ENCODE measurements around the gene CYP21A2.
"Not testable (repeated sequence)": the region's sequence is repeated elsewhere in the genome, so short reads cannot be mapped to it uniquely, and the experiment has no call there.

Gene CYP21A2

DNA sequence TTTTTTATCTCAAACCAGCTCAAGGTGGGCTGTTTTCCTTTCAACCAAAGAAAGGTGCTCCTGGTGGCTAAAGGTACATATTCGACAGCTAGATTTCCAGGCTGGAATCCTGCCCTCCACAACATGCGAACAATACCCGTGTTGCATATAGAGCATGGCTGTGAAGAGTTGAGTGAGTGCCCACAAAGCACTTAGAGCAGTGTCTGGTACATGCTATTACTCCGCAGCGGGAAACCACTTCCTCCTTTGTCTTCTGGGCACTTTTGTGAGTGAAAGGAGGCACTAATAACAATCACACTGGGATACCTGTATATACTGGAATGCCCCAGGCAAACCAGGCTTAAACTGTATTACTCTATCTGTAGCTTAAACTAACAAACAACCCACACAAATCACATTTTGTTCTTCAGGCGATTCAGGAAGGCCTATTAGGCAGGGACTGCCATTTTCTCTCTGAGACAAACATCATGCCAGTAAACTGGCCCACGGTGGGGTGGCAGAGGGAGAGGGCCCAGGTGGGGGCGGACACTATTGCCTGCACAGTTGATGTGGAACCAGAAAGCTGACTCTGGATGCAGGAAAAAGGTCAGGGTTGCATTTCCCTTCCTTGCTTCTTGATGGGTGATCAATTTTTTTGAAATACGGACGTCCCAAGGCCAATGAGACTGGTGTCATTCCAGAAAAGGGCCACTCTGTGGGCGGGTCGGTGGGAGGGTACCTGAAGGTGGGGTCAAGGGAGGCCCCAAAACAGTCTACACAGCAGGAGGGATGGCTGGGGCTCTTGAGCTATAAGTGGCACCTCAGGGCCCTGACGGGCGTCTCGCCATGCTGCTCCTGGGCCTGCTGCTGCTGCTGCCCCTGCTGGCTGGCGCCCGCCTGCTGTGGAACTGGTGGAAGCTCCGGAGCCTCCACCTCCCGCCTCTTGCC is at the start of gene CYP21A2:
Gene CYP21A2 (plus strand): TSS at position 818 of the 927 bp plus-strand sequence. CDS start 8 bp downstream, at position 826.
- not testable (repeated sequence) for FAIRE-seq

DNA sequence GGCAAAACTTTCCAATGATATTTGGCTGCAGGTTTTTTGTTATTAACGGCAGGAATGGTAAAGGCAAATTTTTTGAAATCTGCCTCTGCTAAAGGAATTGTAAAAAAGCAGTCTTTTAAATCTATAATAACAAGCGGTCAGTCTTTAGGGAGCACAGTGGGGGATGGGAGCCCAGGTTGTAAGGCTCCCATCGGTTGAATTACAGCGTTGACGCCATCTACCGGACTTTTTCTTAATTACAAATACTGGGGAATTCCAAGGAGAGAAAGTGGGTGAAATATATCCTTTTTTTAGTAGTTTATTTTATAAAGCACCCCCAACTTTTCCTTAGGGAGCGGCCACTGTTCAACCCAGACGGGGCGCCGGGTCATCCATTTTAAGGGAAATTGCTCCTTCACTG is 48.9 kb upstream of the CYP21A2 start:
- not testable (repeated sequence) for FAIRE-seq

DNA sequence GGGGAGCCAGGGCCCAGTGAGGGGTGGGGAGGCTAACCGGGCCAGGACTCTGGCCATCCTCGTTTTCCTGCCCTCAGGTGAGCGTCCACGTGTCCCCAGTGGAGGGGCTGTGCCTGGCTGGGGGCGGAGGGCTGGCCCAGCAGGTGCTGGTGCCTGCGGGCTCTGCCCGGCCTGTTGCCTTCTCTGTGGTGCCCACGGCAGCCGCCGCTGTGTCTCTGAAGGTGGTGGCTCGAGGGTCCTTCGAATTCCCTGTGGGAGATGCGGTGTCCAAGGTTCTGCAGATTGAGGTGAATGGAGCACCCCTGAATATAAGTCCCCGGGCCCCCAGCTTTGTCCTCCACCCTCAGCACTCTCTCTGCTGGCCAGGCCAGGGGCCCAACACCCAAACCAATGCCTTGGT is 43.8 kb upstream of the CYP21A2 start:
- FAIRE-seq, result not testable (repeated sequence)

DNA sequence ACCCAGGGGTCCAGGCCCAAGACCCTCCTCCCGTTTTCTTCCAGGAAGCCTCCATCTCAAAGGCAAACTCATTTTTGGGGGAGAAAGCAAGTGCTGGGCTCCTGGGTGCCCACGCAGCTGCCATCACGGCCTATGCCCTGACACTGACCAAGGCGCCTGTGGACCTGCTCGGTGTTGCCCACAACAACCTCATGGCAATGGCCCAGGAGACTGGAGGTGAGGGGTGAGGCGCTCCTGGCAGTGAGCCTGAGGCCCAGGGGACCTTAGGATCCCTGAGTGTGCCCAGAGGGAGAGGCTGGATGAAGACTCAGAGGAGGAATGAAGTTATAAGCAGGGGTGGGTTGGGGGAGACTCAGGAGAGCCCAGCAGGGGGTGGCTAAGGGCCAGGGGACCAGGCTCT is 41.8 kb upstream of the CYP21A2 start:
- FAIRE-seq, result not testable (repeated sequence)

DNA sequence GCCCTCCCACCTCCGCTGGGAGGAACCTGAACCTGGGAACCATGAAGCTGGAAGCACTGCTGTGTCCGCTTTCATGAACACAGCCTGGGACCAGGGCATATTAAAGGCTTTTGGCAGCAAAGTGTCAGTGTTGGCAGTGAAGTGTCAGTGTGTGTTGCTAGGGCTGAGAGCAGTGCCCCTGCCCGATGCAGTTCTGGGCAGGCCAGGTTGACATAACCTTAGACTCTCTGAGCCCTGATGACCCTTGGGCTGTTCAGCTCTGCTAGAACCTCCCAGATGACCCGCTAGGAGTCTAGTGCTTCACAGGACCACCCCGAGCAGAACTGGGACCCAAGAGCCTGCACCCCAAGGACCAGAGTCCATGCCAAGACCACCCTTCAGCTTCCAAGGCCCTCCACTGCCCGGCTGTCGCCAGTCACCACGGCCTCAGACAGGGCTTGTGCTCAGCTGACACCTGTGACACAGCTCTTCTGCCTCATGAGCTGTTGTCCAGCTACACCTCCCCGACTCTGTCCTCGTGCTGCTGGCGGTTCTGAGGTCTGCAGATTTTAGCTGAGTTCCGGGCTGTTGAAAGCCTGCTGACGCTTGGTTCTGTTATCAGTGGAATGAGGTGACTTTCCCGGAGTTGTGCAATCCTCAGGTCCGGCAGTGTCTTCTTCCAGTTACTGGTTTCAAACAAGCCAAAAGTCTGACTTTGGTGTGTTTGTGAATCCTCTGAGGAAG is 35.5 kb upstream of the CYP21A2 start:
- FAIRE-seq, result not testable (repeated sequence)

DNA sequence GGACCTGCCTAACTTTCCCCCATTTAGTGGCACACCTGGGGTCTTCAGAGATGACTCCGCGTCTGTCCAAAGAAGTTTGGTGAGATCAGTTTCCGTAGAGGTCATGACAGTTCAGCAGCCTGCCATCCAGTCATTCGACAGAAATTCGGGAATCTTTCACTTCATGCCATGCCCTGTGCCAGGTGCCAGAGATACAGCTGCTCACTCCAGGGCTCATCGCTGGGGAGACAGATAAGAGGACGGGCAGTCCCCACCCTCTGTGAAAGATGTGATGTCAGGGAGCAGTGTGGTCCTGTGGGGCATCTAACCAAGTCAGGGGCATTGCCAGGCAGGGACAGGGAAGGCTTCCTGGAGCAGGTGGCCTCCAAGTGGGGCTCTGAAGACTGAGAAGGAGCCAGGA is 34.9 kb upstream of the CYP21A2 start:
- FAIRE-seq, result not testable (repeated sequence)

DNA sequence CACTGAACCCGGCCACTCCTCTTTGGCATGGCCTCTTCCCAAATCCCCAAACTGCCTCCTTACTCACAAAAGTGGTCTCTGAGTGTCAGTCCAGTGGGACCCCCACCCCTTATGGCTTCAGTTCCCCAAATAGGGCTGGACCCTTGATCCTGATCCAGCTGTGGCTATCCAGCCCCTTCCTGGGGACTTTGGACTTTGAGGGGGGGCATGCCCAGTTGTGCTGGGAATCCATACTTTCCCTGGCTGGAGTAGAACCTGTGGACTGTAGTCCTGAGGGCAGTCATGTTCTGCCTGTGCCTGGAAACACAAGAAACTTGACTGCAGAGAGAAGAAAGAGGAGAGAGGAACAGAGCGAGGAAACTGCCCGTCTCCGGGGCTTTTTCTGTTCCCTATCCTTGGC is 33.8 kb upstream of the CYP21A2 start:
- not testable (repeated sequence) for FAIRE-seq

DNA sequence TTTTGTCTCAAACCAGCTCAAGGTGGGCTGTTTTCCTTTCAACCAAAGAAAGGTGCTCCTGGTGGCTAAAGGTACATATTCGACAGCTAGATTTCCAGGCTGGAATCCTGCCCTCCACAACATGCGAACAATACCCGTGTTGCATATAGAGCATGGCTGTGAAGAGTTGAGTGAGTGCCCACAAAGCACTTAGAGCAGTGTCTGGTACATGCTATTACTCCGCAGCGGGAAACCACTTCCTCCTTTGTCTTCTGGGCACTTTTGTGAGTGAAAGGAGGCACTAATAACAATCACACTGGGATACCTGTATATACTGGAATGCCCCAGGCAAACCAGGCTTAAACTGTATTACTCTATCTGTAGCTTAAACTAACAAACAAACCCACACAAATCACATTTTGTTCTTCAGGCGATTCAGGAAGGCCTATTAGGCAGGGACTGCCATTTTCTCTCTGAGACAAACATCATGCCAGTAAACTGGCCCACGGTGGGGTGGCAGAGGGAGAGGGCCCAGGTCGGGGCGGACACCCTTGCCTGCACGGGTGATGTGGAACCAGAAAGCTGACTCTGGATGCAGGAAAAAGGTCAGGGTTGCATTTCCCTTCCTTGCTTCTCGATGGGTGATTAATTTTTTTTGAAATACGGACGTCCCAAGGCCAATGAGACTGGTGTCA is 33.2 kb upstream of the CYP21A2 start:
- FAIRE-seq, result not testable (repeated sequence)

DNA sequence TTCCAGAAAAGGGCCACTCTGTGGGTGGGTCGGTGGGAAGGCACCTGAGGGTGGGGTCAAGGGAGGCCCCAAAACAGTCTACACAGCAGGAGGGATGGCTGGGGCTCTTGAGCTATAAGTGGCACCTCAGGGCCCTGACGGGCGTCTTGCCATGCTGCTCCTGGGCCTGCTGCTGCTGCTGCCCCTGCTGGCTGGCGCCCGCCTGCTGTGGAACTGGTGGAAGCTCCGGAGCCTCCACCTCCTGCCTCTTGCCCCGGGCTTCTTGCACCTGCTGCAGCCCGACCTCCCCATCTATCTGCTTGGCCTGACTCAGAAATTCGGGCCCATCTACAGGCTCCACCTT is 32.7 kb upstream of the CYP21A2 start:
- not testable (repeated sequence) for FAIRE-seq

DNA sequence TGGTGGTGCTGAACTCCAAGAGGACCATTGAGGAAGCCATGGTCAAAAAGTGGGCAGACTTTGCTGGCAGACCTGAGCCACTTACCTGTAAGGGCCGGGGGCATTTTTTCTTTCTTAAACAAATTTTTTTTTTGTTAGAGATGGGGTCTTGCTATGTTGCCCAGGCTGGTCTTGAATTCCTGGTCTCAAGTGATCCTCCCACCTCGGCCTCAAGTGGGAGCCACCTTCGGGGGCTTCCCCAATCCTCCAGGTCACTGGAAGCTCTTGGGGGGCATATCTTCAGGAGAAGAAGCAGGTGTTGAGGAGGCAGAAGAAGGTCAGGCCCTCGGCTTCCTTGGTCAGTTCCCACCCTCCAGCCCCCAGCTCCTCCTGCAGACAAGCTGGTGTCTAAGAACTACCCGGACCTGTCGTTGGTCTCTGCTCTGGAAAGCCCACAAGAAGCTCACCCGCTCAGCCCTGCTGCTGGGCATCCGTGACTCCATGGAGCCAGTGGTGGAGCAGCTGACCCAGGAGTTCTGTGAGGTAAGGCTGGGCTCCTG is 32.2 kb upstream of the CYP21A2 start:
- not testable (repeated sequence) for FAIRE-seq

DNA sequence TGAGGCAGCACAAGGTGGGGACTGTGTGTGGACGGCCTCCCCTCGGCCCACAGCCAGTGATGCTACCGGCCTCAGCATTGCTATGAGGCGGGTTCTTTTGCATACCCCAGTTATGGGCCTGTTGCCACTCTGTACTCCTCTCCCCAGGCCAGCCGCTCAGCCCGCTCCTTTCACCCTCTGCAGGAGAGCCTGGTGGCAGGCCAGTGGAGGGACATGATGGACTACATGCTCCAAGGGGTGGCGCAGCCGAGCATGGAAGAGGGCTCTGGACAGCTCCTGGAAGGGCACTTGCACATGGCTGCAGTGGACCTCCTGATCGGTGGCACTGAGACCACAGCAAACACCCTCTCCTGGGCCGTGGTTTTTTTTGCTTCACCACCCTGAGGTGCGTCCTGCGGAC is 31.1 kb upstream of the CYP21A2 start:
- FAIRE-seq, result not testable (repeated sequence)

DNA sequence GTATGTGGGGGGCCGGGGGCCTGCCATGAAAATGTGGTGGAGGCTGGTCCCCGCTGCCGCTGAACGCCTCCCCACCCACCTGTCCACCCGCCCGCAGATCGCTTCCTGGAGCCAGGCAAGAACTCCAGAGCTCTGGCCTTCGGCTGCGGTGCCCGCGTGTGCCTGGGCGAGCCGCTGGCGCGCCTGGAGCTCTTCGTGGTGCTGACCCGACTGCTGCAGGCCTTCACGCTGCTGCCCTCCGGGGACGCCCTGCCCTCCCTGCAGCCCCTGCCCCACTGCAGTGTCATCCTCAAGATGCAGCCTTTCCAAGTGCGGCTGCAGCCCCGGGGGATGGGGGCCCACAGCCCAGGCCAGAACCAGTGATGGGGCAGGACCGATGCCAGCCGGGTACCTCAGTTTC is 30.2 kb upstream of the CYP21A2 start:
- not testable (repeated sequence) for FAIRE-seq

DNA sequence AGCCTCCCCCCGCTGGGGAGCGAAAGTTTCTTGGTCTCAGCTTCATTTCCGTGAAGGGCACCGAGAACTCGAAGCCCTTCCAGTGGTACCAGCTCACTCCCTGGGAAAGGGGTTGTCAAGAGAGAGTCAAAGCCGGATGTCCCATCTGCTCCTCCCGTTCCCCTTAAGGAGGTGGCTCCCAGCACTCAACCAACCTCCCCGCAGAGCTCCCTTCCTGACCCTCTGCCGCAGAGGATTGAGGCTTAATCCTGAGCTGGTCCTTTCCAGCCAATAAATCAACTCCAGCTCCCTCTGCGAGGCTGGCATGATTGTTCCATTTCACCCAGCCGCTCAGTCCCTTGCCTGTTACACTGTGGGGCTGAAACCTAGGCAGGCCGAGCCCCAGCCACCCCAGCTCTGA is 29.6 kb upstream of the CYP21A2 start:
- FAIRE-seq, result not testable (repeated sequence)

DNA sequence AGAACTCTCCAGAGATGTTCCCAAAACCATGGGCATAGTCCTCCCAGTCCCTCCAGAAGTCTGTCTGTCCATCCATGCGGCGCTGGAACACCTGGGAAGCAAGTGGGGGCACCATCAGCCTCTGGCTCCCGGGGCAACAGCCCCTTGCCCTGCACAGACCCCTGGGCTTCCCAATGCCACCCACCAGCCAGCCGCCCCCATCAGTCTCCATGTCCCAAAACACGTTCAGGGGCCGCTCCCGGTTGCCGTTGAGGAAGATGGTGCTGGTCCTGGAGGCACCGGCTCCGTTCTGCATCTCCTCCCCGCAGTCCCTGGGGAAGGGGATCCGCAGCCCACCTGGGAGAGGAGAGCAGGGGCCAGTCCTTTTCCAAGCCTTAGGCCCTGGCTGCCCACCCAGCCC is 28.7 kb upstream of the CYP21A2 start:
- FAIRE-seq, result not testable (repeated sequence)

DNA sequence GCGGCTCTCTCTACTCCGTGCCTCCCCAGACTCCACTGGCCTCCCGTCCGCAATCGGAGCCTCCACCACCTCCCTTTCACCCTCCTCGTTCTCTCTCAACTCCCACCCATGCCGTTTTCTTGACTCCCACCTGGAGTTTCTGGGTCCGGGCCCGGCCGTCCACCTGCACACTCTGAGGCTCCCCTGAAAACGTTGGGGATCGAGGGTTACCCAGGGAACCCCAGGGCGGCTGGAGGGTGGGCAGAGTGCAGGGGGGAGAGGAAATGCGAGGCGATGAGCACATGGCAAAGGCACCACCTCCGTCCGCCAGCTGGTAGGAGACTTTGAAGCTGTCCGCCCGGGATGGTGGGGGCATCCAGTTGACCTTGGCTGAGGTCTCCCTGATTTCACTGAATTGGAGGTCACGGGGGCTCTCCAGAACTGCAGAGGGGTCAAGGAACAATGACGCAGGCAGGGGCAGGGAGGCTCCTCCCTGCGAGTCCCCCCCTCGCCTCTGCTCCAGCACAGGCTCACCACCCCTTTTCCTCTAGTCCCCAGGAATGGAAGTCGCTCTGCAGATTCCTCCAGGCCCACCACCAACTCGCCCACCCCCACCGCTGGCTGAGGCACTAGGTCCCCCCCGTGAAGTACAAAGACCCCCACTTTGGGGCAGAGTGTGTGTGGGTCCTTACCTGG is 27.2 kb upstream of the CYP21A2 start:
- not testable (repeated sequence) for FAIRE-seq

DNA sequence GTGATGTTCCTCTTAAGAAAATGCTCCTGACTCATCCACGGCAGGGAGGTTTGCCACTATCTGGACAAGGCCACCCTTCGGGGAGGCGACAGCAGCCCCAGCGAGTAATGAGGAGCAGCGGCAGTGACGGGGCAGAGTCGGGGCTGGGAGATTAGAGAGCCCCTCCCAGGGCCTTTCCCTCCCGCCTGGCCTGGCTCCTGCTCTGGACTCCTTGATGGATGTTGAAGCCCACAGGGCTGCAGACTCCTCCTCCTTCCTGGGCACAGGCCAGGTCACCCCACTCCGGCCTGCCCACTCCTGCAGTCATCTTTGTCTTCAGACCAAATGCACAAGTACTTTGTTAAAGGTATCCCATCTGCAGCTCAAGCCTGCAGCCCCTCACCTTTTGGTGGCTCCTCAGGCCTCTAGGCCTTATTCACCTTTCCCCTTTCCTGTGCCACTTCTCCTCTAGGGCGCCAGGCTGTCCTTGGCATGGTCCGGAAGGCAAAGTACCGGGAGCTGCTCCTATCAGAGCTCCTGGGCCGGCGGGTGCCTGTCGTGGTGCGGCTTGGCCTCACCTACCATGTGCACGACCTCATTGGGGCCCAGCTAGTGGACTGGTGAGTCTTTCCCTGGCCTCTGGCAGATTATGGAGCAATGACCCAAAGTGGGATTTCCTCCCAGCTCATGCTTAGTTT is 25.1 kb upstream of the CYP21A2 start:
- not testable (repeated sequence) for FAIRE-seq

DNA sequence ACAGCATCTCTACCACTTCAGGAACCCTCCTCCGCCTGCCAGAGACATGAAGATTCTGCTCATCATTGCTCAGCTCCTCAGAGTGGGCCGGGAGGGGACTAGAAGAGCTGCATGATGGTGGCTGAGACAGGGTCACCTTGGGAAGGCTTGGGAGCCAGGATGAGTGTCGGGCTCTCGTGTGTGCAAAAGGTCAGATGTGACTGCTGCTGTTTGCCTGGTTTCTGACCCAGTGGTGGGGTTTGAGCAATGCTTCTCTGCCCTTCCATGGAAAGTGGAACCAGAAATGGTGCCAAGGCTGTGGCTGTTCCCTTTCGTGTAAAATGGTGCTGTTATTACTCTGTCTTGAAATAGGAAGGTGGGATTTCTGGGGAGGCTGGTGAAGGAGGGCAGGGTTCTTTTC is 24.5 kb upstream of the CYP21A2 start:
- not testable (repeated sequence) for FAIRE-seq

DNA sequence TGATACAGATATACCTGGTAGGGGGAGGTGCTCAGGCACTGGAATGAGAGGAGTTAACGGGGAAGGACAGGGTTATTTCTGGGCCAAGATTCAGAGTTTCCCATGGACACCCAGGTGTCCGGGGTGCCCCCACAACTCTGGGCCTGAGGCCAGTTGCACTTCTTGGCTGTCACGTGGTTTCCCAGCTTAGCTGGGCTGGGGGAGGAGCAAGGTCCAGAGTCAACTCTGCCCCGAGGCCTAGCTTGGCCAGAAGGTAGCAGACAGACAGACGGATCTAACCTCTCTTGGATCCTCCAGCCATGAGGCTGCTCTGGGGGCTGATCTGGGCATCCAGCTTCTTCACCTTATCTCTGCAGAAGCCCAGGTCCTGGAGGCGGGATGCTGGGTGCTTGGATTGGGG is 23.7 kb upstream of the CYP21A2 start, which contains the start of gene C4B:
Gene C4B (plus strand): TSS at position 249 of the 400 bp plus-strand sequence. CDS start 51 bp downstream, at position 300.
- not testable (repeated sequence) for FAIRE-seq

DNA sequence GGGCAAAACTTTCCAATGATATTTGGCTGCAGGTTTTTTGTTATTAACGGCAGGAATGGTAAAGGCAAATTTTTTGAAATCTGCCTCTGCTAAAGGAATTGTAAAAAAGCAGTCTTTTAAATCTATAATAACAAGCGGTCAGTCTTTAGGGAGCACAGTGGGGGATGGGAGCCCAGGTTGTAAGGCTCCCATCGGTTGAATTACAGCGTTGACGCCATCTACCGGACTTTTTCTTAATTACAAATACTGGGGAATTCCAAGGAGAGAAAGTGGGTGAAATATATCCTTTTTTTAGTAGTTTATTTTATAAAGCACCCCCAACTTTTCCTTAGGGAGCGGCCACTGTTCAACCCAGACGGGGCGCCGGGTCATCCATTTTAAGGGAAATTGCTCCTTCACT is 16.1 kb upstream of the CYP21A2 start:
- not testable (repeated sequence) for FAIRE-seq

DNA sequence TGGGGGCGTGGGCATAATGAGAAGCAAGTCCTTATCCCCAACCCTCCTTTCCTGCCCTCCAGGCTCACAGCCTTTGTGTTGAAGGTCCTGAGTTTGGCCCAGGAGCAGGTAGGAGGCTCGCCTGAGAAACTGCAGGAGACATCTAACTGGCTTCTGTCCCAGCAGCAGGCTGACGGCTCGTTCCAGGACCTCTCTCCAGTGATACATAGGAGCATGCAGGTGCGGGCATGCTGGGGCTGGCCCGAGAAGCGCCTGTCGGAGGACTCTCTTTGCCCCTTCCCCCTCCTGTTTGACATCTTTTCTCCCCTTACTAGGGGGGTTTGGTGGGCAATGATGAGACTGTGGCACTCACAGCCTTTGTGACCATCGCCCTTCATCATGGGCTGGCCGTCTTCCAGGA is 9.6 kb upstream of the CYP21A2 start:
- FAIRE-seq, result not testable (repeated sequence)

DNA sequence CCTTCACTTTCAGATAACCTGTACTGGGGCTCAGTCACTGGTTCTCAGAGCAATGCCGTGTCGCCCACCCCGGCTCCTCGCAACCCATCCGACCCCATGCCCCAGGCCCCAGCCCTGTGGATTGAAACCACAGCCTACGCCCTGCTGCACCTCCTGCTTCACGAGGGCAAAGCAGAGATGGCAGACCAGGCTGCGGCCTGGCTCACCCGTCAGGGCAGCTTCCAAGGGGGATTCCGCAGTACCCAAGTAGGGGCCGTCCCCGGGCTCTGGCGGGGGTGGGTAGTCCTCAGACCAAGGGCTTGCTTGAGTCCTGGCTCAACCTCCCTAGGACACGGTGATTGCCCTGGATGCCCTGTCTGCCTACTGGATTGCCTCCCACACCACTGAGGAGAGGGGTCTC is 8.7 kb upstream of the CYP21A2 start:
- FAIRE-seq, result not testable (repeated sequence)

Measured in islet of Langerhans (tissue), 1 donor.